ENCODE results near the gene BRWD1.

GRCh38 chr21:39196310-39196709 lies 117.1 kb downstream of the BRWD1 start:
- TF ChIP-seq POLR2A (IDR thresholded peaks at IDR 0.05; ENCODE audit: low read depth, low read length) (no peak), POLR2AphosphoS5 (IDR thresholded peaks at IDR 0.05; ENCODE audit: low read depth, low read length) (no peak), TAF1 (IDR thresholded peaks at IDR 0.05; ENCODE audit: borderline replicate concordance, low read depth, low read length) (no peak)

Measured in GM12892 (cell line).